ENCODE data around the gene PRKD1.
"Not testable (repeated sequence)": the region's sequence is repeated elsewhere in the genome, so short reads cannot be mapped to it uniquely, and the experiment has no call there.

The PRKD1 gene

DNA sequence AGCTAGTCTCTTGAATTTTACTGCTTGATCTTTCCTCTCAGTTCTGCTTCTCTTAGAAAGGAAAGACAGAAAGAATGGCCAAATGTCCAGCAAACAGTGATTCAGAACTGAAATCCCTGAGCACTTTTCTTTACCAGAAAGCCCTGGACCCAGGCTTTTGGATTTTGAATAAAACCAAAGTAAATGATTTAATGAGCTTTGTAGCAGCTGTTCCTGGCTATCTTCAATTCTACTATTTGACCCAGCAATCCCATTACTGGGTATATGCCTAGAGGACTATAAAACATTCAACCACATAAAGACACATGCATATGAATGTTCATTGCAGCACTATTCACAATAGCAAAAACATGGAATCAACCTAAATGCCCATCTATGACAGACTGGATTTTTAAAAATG lies 187.2 kb downstream of the PRKD1 start:
- DNase-seq (ENCODE audit: low read depth in 3 of 3), result no peak

- DNase-seq (ENCODE audit: low read depth in 3 of 3), result no peak
Observed at GRCh38 chr14:29738950-29739349, 188.7 kb downstream of the PRKD1 start.

GRCh38 chr14:29738056-29738455 lies 189.6 kb downstream of the PRKD1 start:
- DNase-seq (ENCODE audit: low read depth in 3 of 3), result no peak

DNA sequence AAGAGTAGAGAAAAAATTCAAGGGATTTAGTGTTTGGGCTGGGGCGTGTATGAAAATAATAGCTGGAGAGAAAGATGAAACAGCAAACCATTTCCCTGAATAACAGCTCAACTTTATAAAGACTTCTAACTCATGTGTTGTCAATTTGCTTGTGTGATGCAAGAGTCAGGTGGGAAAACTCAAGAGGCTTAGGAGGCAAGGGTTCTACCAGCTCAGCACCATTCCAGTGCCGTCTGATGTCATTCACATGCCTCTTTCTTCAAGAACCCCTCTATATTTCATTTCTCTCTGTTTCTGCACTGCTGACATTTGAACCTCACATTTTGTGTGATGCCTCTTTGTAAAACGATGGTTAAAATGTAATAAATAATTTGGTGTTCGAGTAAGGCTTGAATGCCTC lies 192.2 kb downstream of the PRKD1 start:
- DNase-seq (ENCODE audit: low read depth in 3 of 3), result no peak

DNA sequence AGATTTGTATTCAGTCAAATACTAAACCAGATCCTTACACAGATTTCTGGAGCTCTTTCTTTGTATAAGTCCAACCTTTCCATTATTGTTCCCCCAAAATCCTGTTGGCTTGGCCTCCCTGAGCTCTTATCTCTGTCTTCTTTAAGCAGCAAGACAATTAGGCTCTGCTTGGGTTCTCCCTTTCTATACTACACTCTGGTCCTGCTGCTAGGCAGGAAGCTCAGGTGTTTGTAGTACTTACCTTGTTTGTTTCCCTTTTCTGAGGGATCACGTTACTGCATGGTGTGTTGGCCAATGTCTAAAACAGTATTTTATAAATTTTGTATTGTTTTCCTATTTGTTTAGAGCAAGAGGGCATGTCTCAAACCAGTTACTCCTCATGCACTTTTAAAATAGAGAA lies 192.9 kb downstream of the PRKD1 start:
- no peak for DNase-seq (ENCODE audit: low read depth in 3 of 3)

GRCh38 chr14:29726560-29727331 lies 200.9 kb downstream of the PRKD1 start:
- not testable (repeated sequence) for DNase-seq (ENCODE audit: low read depth in 3 of 3)

- DNase-seq (ENCODE audit: low read depth in 3 of 3), result no peak
Observed at GRCh38 chr14:29724991-29725390, 202.7 kb downstream of the PRKD1 start.

DNA sequence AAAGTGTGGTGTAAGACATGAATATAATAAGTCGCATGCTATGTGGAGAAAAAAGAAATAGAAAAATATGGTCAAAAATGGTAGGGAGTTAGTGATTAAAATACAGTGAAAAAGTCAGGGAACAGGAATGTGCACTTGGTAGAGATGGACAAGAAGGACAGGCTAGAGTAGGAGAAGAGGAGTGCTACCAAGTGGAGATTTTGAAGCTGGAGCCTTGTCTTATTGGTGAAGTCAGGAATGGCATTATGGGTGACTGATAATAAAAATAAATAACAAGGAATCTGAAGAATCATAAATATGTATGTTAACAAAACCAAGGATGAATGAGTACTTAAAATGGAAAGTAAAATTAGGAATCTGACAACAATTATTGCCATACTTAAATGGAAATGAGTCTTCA lies 204.8 kb downstream of the PRKD1 start:
- DNase-seq (ENCODE audit: low read depth in 3 of 3), result no peak

DNA sequence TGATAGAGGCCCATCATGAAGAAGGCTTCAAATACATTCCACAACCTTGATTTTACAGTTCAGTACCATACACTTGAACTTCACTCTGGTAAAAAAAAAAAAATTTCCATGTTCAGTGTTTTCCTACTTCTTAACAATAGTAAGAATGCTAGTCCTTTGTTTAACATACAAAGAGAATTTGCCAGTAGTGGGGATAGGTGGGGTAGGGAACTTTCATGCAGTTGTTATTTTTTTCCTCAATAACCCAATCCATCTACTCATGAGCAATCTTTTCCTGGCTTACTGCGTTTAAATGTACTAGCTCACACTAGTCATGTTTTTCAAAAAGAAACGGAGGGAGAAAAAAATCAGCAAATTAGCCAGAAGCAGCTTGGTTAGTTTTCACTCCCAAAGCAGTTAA lies 206.1 kb downstream of the PRKD1 start:
- DNase-seq (ENCODE audit: low read depth in 3 of 3), result no peak

GRCh38 chr14:29717901-29718300 lies 209.7 kb downstream of the PRKD1 start:
- no peak for DNase-seq (ENCODE audit: low read depth in 3 of 3)

GRCh38 chr14:29716150-29716549 lies 211.5 kb downstream of the PRKD1 start:
- no peak for DNase-seq (ENCODE audit: low read depth in 3 of 3)

DNA sequence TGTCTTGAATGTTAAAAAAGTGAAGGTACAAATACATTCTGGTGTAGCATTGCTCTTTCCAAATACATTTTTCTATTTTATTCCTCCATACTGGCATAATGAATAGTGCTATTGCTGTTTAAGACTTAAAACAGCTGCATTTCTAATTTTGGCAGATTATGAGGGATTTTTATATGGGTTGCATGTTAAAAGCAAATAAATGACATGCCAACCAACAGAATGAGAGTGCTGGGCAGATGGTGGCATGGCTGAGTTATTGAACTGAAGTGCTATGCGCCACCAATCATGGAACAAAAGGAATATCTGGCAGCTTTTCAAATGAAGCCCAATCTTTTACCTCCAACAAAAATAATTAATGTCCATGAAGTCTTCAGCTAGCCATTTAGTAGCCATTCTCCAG lies 215.0 kb downstream of the PRKD1 start:
- DNase-seq (ENCODE audit: low read depth in 3 of 3), result no peak

GRCh38 chr14:29710015-29710414 lies 217.6 kb downstream of the PRKD1 start:
- no peak for DNase-seq (ENCODE audit: low read depth in 3 of 3)

- DNase-seq (ENCODE audit: low read depth in 3 of 3), result no peak
Observed at GRCh38 chr14:29709490-29709889, 218.2 kb downstream of the PRKD1 start.

DNA sequence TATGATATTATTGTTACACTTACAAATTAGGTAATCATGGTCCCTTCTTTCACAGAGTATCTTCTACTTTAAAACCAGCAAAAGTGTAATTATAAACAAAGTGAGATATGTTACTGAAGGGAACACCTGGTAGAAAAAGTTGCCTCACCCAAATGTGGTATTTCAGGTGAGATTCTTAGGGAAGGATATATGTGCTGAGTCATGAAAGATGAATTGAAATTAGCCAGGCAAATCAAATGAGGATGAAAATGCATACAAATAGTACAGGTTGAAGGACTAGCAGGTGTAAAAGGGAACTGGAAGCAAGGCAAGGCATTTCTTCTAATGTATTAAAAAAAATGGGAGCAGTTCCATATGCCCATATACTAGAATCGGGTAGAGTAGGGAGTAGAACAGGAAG lies 220.9 kb downstream of the PRKD1 start:
- no peak for DNase-seq (ENCODE audit: low read depth in 3 of 3)

DNA sequence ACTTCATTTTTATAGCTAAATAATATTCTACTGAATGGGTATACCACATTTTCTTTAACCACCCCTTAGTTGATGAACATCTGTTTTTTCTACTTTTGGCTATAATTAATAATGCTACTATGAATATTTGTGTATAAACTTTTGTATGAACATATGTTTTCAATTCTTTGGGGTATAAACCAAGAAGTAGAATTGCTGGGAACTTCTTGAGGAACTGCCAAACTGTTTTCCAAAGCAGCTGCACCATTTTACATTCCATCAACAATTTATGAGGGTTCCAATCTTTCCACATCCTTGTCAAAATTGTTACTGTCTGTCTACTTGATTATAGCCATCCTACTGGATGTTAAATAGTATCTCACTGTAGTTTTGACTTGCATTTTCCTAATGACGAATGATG lies 221.8 kb downstream of the PRKD1 start:
- DNase-seq (ENCODE audit: low read depth in 3 of 3), result no peak

DNA sequence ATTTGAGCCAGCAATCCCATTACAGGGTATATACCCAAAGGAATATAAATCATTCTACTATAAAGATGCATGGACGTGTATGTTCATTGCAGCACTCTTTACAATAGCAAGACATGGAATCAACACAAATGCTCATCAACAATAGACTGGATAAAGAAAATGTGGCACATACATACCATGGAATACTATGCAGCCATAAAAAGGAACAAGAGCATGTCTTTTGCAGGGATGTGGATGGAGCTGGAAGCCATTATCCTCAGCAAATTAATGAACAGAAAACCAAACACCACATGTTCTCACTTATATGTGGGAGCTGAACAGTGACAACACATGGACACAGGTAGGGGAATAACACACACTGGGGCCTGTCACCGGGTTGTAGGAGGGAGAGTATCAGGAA lies 238.1 kb downstream of the PRKD1 start:
- DNase-seq (ENCODE audit: low read depth in 3 of 3), result not testable (repeated sequence)

DNA sequence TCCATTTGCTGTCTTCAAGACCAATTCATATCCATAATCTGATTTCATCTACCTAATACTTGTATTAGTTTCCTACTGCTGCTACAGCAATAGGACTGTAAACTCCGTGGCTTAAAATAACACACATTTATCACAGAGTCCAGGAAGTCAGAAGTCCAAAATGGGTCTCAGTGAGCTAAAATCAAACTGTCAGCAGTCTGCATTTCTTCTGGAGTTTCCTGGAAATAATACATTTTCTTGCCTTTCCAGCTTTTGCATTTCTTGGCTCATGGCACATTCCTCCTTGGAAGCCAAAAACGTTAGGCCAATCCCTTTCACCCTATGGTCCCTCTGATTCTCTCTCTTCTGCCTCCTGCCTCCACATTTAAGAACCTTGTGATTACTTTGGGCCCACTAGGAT lies 239.8 kb downstream of the PRKD1 start:
- DNase-seq (ENCODE audit: low read depth in 3 of 3), result no peak

GRCh38 chr14:29687071-29687765 lies 240.4 kb downstream of the PRKD1 start:
- DNase-seq (ENCODE audit: low read depth in 3 of 3), result no peak

DNA sequence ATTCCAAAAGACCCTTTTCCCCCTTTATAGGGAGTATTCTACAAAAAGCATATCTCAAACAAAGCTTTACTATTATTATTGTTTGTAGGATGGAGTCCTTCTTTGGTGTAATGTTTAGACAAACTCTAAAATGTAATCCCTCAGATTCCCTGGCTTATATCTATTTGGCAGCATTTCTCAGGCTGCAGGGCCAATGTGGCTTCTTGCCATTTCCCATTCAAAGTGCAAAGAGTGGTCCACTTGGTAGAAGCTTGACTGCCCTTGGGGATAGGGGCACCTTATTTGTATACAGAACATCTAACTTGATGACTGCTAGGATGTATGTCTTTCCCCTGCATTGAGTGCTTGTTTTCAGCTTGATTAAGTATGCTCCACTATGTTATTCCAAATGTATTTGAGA lies 242.7 kb downstream of the PRKD1 start:
- DNase-seq (ENCODE audit: low read depth in 3 of 3), result no peak

DNA sequence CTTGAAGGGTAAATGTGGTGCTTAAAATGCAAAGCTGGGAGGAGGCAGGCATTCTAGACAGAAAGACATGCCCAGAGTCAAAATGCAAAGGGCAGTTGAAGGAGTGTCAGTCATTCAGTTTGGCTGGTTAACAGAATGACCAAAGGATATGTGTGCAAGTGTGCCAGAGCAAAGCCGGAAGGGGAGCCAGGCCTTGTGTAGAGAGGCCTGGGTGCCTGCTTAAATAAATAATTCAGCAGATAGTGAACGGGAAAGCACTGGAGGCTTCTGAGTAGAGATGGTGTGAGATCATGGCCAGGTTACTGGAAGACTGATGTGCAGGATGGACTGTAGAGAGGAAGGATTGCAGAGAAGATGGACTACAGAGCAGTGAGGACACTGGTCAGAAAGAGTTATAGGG lies 244.9 kb downstream of the PRKD1 start:
- DNase-seq (ENCODE audit: low read depth in 3 of 3), result no peak

DNA sequence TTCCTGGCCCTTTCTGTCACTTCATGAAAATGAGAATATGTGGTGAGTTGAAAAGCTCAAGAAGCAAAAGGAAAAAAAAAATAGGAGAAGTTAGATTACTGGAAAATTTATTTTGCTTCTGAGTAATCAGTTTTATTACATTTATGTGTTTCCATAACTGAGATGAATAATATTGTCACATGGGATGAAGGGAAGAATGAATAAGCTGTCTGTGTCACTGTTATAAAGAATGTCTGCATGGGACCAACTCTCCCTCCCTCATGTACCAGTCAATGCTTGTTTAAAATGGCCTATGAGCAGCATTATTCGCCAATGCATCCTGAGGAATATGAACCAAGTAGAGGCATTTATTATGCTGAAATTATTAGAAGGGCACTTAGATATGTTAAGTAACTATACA lies 246.3 kb downstream of the PRKD1 start:
- no peak for DNase-seq (ENCODE audit: low read depth in 3 of 3)

DNA sequence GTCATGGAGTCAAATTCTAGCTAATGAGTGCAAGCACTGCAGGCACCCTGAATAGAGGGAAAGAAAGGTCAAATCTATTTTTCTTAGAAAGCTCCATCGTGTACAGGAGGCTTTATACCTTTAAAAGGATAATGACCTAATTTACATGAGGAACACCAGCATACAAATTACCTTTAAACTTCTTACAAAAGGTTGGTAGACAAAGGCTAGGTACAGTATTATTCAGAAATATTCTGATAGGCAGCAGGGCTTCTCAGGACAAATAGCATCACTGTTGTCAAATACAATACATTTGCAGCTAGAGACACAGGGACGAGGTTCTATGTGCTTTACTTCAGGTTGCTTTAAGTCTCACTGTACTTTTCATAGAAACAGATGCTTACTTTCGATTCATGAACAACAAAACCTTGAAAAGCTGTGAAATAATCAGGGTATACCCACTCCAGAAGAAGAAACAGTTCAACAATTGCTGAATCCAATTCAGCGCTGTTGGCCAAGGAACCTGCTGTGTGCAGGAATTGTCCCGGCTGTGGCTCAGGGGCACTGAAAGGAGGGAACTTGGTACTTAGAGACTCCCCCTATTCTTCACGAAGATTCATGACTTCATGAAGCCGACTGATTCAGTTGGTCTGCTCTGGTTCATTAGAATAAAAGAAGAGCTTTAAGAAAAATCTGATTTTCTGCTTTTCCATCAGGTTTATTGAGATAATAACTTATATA lies 252.9 kb downstream of the PRKD1 start:
- DNase-seq (ENCODE audit: low read depth in 3 of 3), result no peak
